Small intestine (tissue), 7 donors: ENCODE data around the gene SORCS1. TPM values are rescaled to one million over a fixed set of nuclear protein-coding genes. Genes with fewer than 3 reads are reported as not detected.

Experiments used
- DNase-seq, 2 donors: peaks; one replicate each; pipeline versions ENCODE4 v3.0.0 to v3.0.0-alpha.2; 2013
- FAIRE-seq: peaks from 2 replicates; lab custom pipeline; 2012; peaks lifted over from hg19 to GRCh38; lab: Jason Lieb, UNC
- H3K27ac ChIP-seq, 3 donors: one replicate each; pipeline ENCODE4 v1.5.1; 2013; ENCODE audit warnings: low read length in 2 of 3, mild to moderate bottlenecking in 2 of 3, control low read depth in 1 of 3, inconsistent platforms in 1 of 3, low read depth in 1 of 3, moderate library complexity in 1 of 3
- H3K27me3 ChIP-seq, 3 donors: one replicate each; pipeline ENCODE4 v1.6.1; 2013; ENCODE audit warnings: low read length in 3 of 3, inconsistent platforms in 1 of 3; ENCODE audit not compliant: control insufficient read depth in 3 of 3, insufficient read depth in 3 of 3
- H3K36me3 ChIP-seq, 3 donors: one replicate each; pipeline ENCODE4 v1.6.1; 2013; ENCODE audit warnings: low read length in 3 of 3, inconsistent platforms in 1 of 3, low read depth in 1 of 3, mild to moderate bottlenecking in 1 of 3, moderate library complexity in 1 of 3; ENCODE audit not compliant: control insufficient read depth in 3 of 3, insufficient read depth in 2 of 3
- H3K4me1 ChIP-seq, 3 donors: one replicate each; pipeline ENCODE4 v1.6.1; 2013; ENCODE audit warnings: low read length in 2 of 3, inconsistent platforms in 1 of 3, low read depth in 1 of 3, mild to moderate bottlenecking in 1 of 3, moderate library complexity in 1 of 3; ENCODE audit not compliant: control insufficient read depth in 3 of 3, insufficient read depth in 2 of 3
- H3K4me3 ChIP-seq, 3 donors: one replicate each; pipeline ENCODE4 v1.5.1; 2013; ENCODE audit warnings: low read length in 3 of 3, control low read depth in 1 of 3, inconsistent platforms in 1 of 3, low read depth in 1 of 3, mild to moderate bottlenecking in 1 of 3, moderate library complexity in 1 of 3
- H3K9me3 ChIP-seq, 2 donors: one replicate each; pipeline ENCODE4 v1.6.1; 2013; ENCODE audit warnings: low read depth in 1 of 2, low read length in 1 of 2; ENCODE audit not compliant: control insufficient read depth in 2 of 2, insufficient read depth in 1 of 2
- WGBS, 3 donors: extraction: QIAGEN DNeasy Blood & Tissue Kit; methylation state at CpG; one replicate each; pipeline ENCODE4 v1.1.7; 2013; 5-methylcytosine and 5-hydroxymethylcytosine counted together
- polyA plus RNA-seq, 4 donors: library from polyadenylated mRNA; stranded (reverse) in 3 of 4; unstranded in 1 of 4; fragments of 200-250 nt in 3 of 4; fragments of 120-200 nt in 1 of 4; gene quantifications; one replicate each; pipeline versions ENCODE4 v1.2.1 to v1.2.3, GENCODE V29; 2013
- donor health status: healthy with polysubstance abuse.
- donor health status: control.
- donor health status: control.
- donor health status: Bipolar disorder and iron deficiency.
- donor health status: healthy.

The SORCS1 gene
- polyA plus RNA-seq, 4 donors, result under 0.01 to 1.4 (median 1.3) TPM; not detected in 1

DNA sequence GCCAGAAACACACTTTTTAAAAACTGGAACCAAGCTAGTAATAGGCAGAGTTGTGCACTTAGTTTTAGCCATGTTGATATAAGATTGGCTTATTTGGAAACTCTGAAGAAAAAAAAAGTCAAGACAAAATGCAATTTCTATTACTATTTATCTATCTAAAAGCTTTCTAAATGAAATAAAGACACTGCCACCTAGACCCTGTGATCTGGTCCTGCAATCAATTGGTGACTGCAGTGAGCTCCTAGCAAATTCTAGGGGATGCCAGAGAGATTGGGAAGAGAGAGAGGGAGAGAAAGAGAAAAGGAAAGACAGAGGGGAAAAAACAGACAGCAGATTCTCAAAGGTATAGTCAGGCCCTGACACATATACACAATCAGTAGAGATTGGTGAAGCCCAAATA, 25.3 kb downstream of the SORCS1 start:
- Histone ChIP-seq H3K27me3 (no peaks in the 10 kb centered on the region), H3K36me3 (no peaks in the 10 kb centered on the region), H3K27ac (no peak overlapping the region), H3K4me1 (no peaks in the 10 kb centered on the region), H3K4me3 (no peak overlapping the region), H3K9me3 (no peaks in the 10 kb centered on the region)
- DNase-seq (no peak), FAIRE-seq (no peak)

DNA sequence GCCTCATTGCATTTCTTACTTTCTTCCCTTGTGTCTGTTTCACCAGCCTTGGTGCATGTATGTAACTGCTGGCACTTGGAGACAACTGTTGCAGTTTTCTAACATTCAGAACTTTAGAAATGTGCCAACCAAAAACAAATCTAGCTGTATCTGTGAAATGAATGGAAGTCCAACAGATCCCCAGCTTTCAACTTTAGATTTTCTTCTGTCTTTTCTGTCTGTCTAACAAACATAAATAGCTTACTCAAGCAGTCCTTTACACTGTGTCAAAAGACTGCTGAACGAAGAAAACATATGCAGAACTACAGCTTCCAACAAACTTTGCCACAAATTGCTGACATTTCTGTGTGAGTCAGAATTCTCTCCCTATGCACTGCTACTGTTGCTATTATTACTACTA, 30.9 kb downstream of the SORCS1 start:
- DNase-seq, result no peak

DNA sequence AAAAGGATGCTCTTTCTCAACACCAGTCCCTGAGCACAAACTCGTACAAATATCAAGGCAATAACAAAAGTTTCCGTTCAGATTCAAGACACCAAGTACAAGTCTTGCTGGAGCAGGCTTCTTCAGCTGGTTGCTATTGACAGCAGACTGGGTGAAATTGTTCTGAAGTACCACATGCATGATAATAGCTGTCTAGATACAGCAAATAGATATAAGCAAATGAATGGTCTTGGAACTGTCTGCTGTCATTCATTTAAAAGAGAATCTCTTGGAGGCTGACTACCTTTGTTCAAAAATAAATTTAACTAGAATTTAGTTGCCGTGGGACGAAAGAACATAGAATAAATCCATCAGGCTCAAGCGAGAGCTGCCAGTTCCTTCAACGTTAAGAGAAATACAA, 35.5 kb downstream of the SORCS1 start:
- no peaks in the 10 kb centered on the region for H3K9me3 ChIP-seq
- FAIRE-seq (no peak), DNase-seq (no peak)
- 71 to 79% (median 73%) methylated on average over 6 of the region's 6 CpGs for WGBS, 3 donors
- H3K27ac ChIP-seq, result no peak overlapping the region
- H3K27me3 ChIP-seq, result no peaks in the 10 kb centered on the region
- no peak overlapping the region for H3K4me3 ChIP-seq
- H3K4me1 ChIP-seq, result no peaks in the 10 kb centered on the region
- no peaks in the 10 kb centered on the region for H3K36me3 ChIP-seq

More for the DNA sequence above, 30.9 kb downstream of the SORCS1 start:
- Histone ChIP-seq H3K36me3 (no peaks in the 10 kb centered on the region), H3K27ac (no peak overlapping the region), H3K27me3 (no peaks in the 10 kb centered on the region), H3K9me3 (no peaks in the 10 kb centered on the region), H3K4me3 (no peak overlapping the region), H3K4me1 (no peaks in the 10 kb centered on the region)
- no peak for FAIRE-seq
- WGBS, 3 donors, result 43 to 61% (median 46%) methylated on average over 1 of the region's 1 CpG

DNA sequence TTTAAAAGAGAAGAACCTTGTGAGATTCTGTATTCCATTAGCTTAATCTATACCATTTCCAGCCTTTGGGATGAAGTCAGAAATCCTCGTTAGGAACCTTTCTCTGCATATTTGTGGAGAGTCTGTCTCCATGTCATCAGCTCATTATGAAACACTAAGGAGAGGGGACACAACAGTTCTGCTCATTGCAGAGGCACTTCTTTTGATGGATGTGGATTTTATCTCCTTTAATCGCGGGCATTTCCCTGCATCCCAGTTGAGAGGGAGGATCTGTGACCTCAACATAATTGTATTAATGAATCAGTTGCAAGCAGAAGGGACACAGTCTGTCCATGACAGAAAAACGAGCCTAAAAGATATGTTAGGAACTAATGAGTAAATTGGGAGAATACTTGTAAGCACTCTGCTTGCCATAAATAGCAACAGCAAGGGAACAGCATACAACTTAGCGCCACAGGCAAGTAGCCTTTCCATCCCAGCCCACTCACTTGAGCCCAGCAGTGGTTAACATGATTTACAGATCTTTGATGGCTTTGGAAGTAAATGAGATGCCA, 37.9 kb downstream of the SORCS1 start:
- H3K4me1 ChIP-seq, result no peaks in the 10 kb centered on the region
- H3K36me3 ChIP-seq, result no peaks in the 10 kb centered on the region
- 66 to 73% (median 73%) methylated on average over 5 of the region's 5 CpGs for WGBS, 3 donors
- no peak overlapping the region for H3K4me3 ChIP-seq
- H3K27me3 ChIP-seq, result no peaks in the 10 kb centered on the region
- no peak overlapping the region for H3K27ac ChIP-seq
- no peak for DNase-seq
- H3K9me3 ChIP-seq, result no peaks in the 10 kb centered on the region
- FAIRE-seq, result no peak

DNA sequence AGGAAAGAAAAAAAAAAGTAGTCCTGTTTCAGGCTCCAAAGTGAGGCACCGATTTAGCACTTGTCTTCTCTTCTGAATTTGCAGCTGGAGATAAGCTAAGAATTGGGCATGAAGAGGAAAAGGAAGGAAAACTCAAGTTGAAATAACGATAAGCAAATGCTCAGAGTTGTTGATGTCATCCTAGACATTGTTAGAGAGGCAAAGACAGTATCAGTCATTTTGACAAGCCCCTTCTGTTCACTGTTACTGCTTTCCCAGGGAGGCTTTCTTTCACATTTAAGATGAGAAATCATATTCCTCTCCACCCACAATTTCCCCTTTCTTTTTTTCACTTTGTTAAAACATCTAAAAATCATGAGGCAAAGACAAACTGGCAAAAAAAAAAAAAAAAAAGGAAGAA, 41.8 kb downstream of the SORCS1 start:
- H3K36me3 ChIP-seq, result no peaks in the 10 kb centered on the region
- WGBS, 3 donors, result 33 to 53% (median 50%) methylated on average over 2 of the region's 2 CpGs

DNA sequence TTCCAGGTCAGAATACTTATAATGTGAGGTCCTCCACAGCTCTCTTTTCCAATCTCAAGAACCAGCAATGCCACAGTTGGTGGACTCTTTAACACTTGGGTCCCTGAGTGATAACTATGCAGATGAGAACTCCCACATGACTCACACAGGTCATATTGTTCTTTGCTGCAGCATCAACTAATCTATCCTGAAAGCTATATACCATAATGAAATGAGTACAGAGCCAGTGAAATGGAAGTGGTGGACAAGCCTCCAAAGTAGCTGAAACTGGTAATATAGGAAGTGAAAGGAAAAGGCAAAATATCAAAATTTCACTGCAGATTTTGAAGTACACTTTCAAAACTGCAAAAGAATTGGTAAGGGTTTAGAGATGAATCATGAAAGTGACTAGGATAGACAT, 45.6 kb downstream of the SORCS1 start:
- no peaks in the 10 kb centered on the region for H3K27me3 ChIP-seq
- no peaks in the 10 kb centered on the region for H3K9me3 ChIP-seq
- no peak overlapping the region for H3K27ac ChIP-seq
- H3K4me1 ChIP-seq, result no peaks in the 10 kb centered on the region
- no peak for DNase-seq
- H3K4me3 ChIP-seq, result no peak overlapping the region
- H3K36me3 ChIP-seq, result no peaks in the 10 kb centered on the region
- no peak for FAIRE-seq

More for the DNA sequence above, 41.8 kb downstream of the SORCS1 start:
- Histone ChIP-seq H3K27ac (no peak overlapping the region), H3K4me1 (no peaks in the 10 kb centered on the region), H3K9me3 (no peaks in the 10 kb centered on the region), H3K4me3 (no peak overlapping the region), H3K27me3 (no peaks in the 10 kb centered on the region)
- no peak for FAIRE-seq
- DNase-seq, result no peak

DNA sequence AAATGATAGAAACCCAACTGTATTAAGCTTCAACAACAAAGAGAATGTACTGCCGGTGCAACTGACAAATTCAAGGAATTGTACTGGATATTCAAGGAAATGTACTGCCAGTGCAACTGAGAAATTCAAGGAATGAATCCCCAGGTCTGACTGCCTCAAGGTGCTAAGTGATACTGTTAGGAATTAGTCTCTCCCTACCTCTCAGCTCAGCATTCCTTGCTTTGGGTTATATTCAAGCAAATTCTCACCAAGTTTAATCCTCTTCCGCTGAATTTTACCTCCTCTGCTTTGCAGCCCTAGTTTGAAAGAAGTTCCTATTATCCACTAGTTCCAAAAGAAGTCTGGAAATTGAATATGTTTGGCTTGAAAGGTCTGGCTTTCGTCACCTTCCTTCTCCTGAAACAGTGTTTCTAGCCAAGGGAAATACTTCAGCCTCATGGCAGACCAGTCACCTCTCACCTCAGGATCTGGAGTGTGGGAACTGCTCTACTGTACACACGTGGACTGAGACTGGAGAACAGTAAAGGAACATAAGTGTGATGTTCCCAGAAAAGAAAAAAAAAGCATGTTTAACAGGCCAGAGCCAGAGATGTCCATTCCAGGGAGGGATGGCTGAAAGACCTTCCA, 60.4 kb downstream of the SORCS1 start:
- DNase-seq (no peak), FAIRE-seq (no peak)
- no peaks in the 10 kb centered on the region for H3K27me3 ChIP-seq
- no peaks in the 10 kb centered on the region for H3K36me3 ChIP-seq
- H3K4me1 ChIP-seq, result no peaks in the 10 kb centered on the region
- H3K9me3 ChIP-seq, result peaks cover 0 to 3% of the 10 kb centered on the region in 2 donors
- no peak overlapping the region for H3K4me3 ChIP-seq
- 63 to 68% (median 67%) methylated on average over 4 of the region's 4 CpGs for WGBS, 3 donors
- H3K27ac ChIP-seq, result no peak overlapping the region

DNA sequence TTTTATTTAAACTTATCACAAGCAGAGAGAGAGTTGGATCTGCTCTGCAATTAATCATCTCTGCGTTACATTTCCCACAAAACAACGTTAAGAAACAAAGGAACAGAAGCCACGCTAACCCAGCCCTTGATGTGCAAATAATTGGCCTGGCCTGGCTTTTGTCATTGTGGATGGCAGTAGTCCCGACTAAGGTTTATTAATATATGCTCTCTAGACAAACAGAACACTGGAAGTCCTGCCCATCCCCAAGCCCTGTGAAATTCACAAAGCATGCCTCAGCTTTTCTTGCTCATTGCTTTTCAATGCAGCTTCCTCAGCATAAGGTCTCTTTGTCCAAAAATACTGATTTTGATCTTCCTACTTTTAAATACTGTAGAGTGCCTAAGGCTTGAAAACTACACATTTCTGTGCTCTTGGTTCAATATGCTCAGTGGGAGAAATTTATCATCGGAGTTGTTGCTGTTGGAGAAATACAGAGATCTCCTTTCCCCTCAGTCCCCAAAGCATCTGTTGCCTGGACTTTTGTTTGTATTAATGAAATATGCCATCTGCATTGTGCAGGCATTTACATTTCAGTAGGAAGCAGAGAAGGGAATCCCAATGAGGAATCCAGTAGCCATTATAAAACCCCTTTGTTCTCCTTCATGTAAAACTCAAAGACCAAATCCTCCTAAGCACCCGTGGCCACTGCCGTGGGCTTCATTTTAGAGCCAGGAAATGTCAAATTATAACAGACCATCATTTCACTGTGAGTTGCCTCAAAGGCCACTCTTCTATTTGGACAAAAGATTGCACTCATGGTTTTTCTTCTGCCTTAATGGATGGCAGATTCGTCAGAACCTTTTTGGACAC, 61.1 kb downstream of the SORCS1 start:
- H3K27me3 ChIP-seq, result no peaks in the 10 kb centered on the region
- WGBS, 3 donors, result 41 to 45% (median 44%) methylated on average over 8 of the region's 8 CpGs
- no peaks in the 10 kb centered on the region for H3K36me3 ChIP-seq
- no peak overlapping the region for H3K27ac ChIP-seq
- no peak for FAIRE-seq
- DNase-seq, result no peak
- no peaks in the 10 kb centered on the region for H3K4me1 ChIP-seq
- no peaks in the 10 kb centered on the region for H3K9me3 ChIP-seq
- H3K4me3 ChIP-seq, result no peak overlapping the region
